ENCODE measurements around the gene CHD5.
"Not testable (repeated sequence)": the region's sequence is repeated elsewhere in the genome, so short reads cannot be mapped to it uniquely, and the experiment has no call there.

Gene CHD5

DNA sequence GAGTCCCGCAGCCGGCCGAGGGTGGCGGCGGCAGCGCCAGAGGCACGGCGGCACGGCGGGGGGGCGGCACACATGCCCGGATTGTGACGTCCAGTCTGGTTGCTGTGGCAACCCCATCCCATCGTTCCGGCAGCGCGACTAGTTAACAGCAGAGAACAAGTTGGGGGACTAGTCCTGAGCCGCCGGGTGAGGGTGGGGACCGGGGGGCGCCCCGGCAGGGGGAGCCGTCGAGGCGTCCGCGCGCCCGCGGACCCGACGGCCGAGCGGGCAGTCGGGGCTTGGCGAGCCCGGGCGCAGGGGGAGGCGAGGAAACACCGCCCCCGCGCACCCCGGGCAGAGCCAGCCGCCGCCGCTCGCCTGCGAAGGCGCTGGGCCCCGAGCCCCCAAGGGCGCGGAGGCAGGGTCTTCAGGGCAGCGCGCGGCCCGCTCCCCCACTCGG is at the start of gene CHD5:
TSS of gene CHD5 (minus strand) at position 54 of the 439 bp plus-strand sequence. CDS start 298 bp downstream, outside the sequence.
- DNase-seq (ENCODE audit: low read depth), result no peak

GRCh38 chr1:6225651-6226050 is 45.5 kb upstream of the CHD5 start:
- no peak for DNase-seq (ENCODE audit: low read depth)

- DNase-seq (ENCODE audit: low read depth), result no peak
Observed at GRCh38 chr1:6224718-6225117, 44.6 kb upstream of the CHD5 start.

DNA sequence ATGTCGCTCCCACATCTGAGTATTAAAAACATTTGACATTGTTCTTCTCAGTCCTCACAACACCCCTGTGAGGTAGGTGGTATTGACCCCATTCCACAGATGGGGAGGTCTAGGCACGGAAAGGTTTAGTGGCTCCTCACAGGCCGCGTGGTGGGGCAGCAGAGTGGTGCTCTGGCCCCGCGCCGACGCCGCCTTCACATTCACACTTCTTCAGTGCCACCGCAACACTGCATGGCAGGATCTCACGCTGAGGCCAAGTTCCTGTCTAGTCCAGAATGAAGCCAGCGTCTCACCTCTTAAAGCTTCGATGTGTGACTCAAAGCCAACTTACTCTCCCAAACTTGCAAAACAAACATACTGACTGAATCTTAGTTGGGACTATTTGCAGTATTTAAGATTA is 43.5 kb upstream of the CHD5 start:
- DNase-seq (ENCODE audit: low read depth), result no peak

GRCh38 chr1:6222636-6223035 is 42.5 kb upstream of the CHD5 start:
- DNase-seq (ENCODE audit: low read depth), result no peak

DNA sequence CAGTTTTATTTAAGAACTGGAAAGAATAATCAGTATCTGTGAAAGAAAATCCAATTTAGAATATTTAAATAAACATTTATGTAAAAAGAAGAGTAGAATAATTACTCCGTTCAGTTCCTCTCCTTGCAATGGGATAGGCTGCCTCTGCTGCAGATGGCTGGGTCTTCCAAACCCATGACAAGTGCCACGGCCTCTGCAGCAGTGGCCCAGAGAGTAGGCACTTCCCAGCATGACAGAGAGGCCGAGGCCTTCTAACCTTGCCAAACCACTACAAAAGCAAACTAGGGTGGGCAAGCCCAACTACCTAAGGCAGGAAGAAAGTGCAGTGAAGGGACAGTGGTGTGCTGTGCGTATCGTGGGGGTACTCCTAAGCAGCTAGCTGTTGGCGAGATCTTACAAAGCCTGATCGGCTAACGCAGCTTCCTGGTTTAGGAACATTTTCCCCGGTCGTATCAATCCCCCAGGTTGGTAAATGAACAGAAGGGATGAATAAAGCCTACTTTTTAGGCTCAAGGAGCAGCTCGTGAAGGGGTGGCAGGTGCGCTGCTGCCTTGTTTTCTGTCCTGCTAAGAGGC is 41.2 kb upstream of the CHD5 start:
- DNase-seq (ENCODE audit: low read depth), result no peak

GRCh38 chr1:6220236-6220635 is 40.1 kb upstream of the CHD5 start:
- DNase-seq (ENCODE audit: low read depth), result no peak

GRCh38 chr1:6219641-6220040 is 39.5 kb upstream of the CHD5 start:
- not testable (repeated sequence) for DNase-seq (ENCODE audit: low read depth)

- DNase-seq (ENCODE audit: low read depth), result no peak
Observed at GRCh38 chr1:6218375-6219164, 38.4 kb upstream of the CHD5 start.

DNA sequence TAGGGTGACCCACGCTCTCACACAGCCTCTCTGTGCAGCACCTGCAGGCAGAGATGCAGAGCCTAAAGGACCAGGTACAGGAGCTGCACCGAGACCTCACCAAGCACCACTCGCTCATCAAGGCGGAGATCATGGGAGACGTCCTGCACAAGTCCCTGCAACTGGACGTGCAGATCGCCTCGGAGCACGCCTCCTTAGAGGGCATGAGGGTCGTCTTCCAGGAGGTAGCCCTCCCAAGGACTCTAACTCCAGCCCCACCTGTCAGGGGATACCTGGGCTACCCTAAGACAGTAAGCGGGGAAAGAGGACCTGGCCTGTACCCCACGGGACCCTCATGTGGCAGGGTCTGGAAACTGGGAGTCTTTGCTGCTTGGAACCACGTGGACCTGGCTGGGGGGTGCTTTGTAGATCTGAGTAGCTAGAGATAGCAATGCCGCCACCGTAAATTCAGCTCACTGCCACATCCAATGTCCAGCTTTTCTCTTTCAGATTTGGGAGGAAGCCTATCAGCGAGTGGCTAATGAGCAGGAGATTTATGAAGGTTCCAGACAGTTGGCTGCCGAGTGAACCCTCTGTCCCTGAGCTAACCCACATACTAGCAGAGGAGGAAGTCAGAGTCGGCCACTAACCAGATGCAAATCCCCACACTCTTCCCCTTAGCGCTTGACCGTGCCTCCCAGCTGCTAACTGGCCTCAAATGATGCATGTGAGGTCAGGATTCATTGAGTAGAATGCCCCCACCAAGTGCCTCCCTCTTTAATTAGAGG is 32.3 kb upstream of the CHD5 start:
- no peak for DNase-seq (ENCODE audit: low read depth)

- DNase-seq (ENCODE audit: low read depth), result no peak
Observed at GRCh38 chr1:6211731-6212130, 31.6 kb upstream of the CHD5 start.

- no peak for DNase-seq (ENCODE audit: low read depth)
Observed at GRCh38 chr1:6210591-6211355, 30.7 kb upstream of the CHD5 start.

- DNase-seq (ENCODE audit: low read depth), result no peak
Observed at GRCh38 chr1:6209661-6210580, 29.8 kb upstream of the CHD5 start.

GRCh38 chr1:6208723-6209660 is 28.9 kb upstream of the CHD5 start:
- DNase-seq (ENCODE audit: low read depth), result no peak

DNA sequence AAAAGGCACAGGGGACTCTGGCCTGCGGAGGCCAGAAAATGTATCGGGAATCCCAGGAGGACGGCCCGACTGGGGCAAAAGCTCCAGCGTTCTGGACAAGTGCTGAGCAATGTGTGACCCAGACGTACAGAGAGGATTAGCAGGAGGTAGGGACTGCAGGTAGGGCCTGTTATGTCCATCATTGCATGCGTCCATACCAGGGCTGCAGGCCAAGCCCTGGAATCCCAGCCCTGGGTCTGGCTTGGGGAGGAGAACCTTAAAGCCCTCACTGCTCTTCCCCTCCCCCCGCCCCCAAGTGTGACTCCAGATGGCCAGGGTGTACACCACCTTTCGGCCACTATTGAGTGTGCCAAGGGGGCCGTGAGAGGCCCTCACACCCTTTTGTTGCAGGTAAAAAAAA is 27.8 kb upstream of the CHD5 start:
- DNase-seq (ENCODE audit: low read depth), result no peak

- no peak for DNase-seq (ENCODE audit: low read depth)
Observed at GRCh38 chr1:6207075-6207885, 27.2 kb upstream of the CHD5 start.

GRCh38 chr1:6206520-6206855 is 26.4 kb upstream of the CHD5 start:
- no peak for DNase-seq (ENCODE audit: low read depth)

DNA sequence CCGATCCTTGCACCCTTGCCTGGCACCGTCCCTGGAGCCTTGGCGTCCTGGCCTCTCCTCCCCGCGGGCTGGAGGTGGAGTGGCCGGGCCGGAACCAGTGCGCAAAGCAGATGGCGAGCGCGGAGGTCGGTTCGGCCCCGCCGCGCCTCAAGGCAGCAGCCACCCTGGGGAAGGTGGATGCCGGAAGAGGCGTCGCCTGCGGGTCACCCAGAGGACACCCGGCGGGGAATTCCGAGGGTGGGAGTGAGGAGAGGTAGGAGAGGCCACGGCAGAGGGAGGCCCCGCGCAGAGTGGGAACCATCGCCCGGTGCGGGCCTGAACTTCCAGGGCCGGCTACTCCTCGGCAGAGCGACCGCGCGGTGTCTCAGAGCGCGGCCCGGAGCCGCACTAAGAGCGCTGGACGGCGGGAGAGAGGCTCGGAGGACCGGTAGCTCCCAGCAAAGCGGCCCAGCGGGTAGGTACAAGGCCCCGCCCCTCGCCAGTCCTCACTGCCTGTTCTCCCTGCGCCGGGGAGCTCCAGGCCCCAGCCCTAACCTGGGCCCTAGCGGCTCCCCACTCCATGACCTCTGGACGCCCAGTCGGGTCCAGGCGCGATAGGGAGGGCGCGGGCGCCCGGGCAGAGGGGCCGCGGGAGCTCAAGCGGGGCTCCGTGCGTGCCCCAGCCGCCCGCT is 25.9 kb upstream of the CHD5 start, which contains the start of gene RNF207:
TSS of gene RNF207 (plus strand) at position 271 of the 671 bp plus-strand sequence. CDS start 417 bp downstream, outside the sequence.
- DNase-seq (ENCODE audit: low read depth), result peak; percentile 44

GRCh38 chr1:6202256-6202655 is 22.1 kb upstream of the CHD5 start:
- no peak for DNase-seq (ENCODE audit: low read depth)

All from activated gamma-delta T cell treated with anti-CD3 and anti-CD28 coated beads, Interleukin-2, amount 50 U/mL, for 16 hours (primary cell).